LNCaP clone FGC (cell line): Measurements from ENCODE around the gene PRSS35.

ENCODE experiments used
- DNase-seq: peaks from one replicate; pipeline ENCODE4 v3.0.0-alpha.2; 2011; ENCODE audit warnings: low read depth
- H3K4me3 ChIP-seq: 2 replicates; pipeline ENCODE4 v1.5.1; 2011; ENCODE audit warnings: mild to moderate bottlenecking, low read depth, low read length, control low read depth
- CTCF ChIP-seq: IDR thresholded peaks from 2 replicates; pipeline ENCODE4 v1.5.1; 2012; ENCODE audit warnings: mild to moderate bottlenecking; ENCODE audit not compliant: control insufficient read depth, insufficient read depth; ENCODE audit errors: extremely low read depth

PRSS35 gene

GRCh38 chr6:83488861-83489260, 23.5 kb upstream of the PRSS35 start:
- no peak for DNase-seq
- no peak overlapping the region for H3K4me3 ChIP-seq
- TF ChIP-seq CTCF = no peak

- H3K4me3 ChIP-seq = no peak overlapping the region
- TF ChIP-seq CTCF = no peak
- no peak for DNase-seq
Observed at GRCh38 chr6:83490217-83490807, 22.0 kb upstream of the PRSS35 start.

GRCh38 chr6:83505356-83505755, 7.0 kb upstream of the PRSS35 start:
- DNase-seq = no peak
- no peak for TF ChIP-seq CTCF
- H3K4me3 ChIP-seq = no peak overlapping the region

- TF ChIP-seq CTCF = no peak
- DNase-seq = no peak
- no peak overlapping the region for H3K4me3 ChIP-seq
Observed at GRCh38 chr6:83509441-83509840, 2.9 kb upstream of the PRSS35 start.

- TF ChIP-seq CTCF = no peak
- no peak for DNase-seq
- no peak overlapping the region for H3K4me3 ChIP-seq
Observed at GRCh38 chr6:83510791-83511190, 1.5 kb upstream of the PRSS35 start.

- no peak overlapping the region for H3K4me3 ChIP-seq
- TF ChIP-seq CTCF = no peak
- DNase-seq = no peak
Observed at GRCh38 chr6:83511266-83511665, 1.1 kb upstream of the PRSS35 start.

- no peak for TF ChIP-seq CTCF
- no peak for DNase-seq
- no peak overlapping the region for H3K4me3 ChIP-seq
Observed at GRCh38 chr6:83514466-83514865, 2.1 kb downstream of the PRSS35 start.
